ENCODE measurements around the gene PRKN.

DNA sequence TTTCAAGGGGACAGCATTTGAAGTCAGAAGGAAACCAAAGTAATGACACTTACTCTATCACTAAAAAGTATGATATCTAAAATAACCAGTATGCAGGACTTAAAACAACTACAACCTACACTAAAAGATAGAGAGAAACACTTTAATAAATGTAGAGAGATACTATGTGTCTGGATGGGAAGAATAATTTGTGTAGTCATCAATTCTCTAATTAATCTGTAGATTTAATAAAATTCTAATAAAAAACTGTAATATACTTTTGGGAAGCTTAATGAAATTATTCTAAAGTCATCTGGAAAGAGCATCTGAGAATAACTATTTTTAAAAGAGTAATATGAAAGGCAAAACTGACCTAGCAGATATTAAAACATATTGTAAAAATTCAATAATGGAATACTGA lies 52.1 kb downstream of the PRKN start:
- TF ChIP-seq CTCF (conservative IDR thresholded peaks at IDR 0.05) (no peak), EZH2 (IDR thresholded peaks at IDR 0.05; ENCODE audit: low read depth) (no peak)
